ENCODE data around the gene NFATC1.

NFATC1 gene

GRCh38 chr18:79395761-79396404, at the start of gene NFATC1:
Gene NFATC1, plus strand, starts transcription at chr18:79395930. Its CDS starts 295 bp downstream, at chr18:79396225.
- DNase-seq, result peak; percentile 79 to 84

- no peak for DNase-seq
Measured at GRCh38 chr18:79345981-79346380, 49.7 kb upstream of the NFATC1 start.

- DNase-seq, result no peak
Measured at GRCh38 chr18:79348066-79348465, 47.7 kb upstream of the NFATC1 start.

- DNase-seq, result no peak
Measured at GRCh38 chr18:79352432-79352831, 43.3 kb upstream of the NFATC1 start.

GRCh38 chr18:79353267-79353666, 42.5 kb upstream of the NFATC1 start:
- DNase-seq, result no peak

- DNase-seq, result no peak
Measured at GRCh38 chr18:79354350-79354749, 41.4 kb upstream of the NFATC1 start.

- no peak for DNase-seq
Measured at GRCh38 chr18:79355433-79356335, 40.0 kb upstream of the NFATC1 start.

- DNase-seq, result no peak
Measured at GRCh38 chr18:79356435-79356834, 39.3 kb upstream of the NFATC1 start.

- DNase-seq, result no peak
Measured at GRCh38 chr18:79360933-79361332, 34.8 kb upstream of the NFATC1 start.

GRCh38 chr18:79361766-79362522, 33.8 kb upstream of the NFATC1 start:
- DNase-seq, result no peak

- DNase-seq, result no peak
Measured at GRCh38 chr18:79365701-79366100, 30.0 kb upstream of the NFATC1 start.

GRCh38 chr18:79366177-79367094, 29.3 kb upstream of the NFATC1 start:
- no peak for DNase-seq

- no peak for DNase-seq
Measured at GRCh38 chr18:79367480-79367879, 28.2 kb upstream of the NFATC1 start.

GRCh38 chr18:79367989-79368388, 27.7 kb upstream of the NFATC1 start:
- DNase-seq, result no peak

GRCh38 chr18:79368681-79369080, 27.0 kb upstream of the NFATC1 start:
- no peak for DNase-seq

- peak; percentile 17 to 60 for DNase-seq
Measured at GRCh38 chr18:79371561-79372121, 24.1 kb upstream of the NFATC1 start.

- DNase-seq, result no peak
Measured at GRCh38 chr18:79372461-79372860, 23.3 kb upstream of the NFATC1 start.

GRCh38 chr18:79372991-79373390, 22.7 kb upstream of the NFATC1 start:
- no peak for DNase-seq

- no peak for DNase-seq
Measured at GRCh38 chr18:79373736-79374135, 22.0 kb upstream of the NFATC1 start.

GRCh38 chr18:79374408-79375171, 21.1 kb upstream of the NFATC1 start:
- DNase-seq, result no peak

Data from inflammatory macrophage treated with lipopolysaccharide for 1 hour (primary cell).